Naive thymus-derived CD8-positive, alpha-beta T cell (primary cell): ENCODE measurements around the gene CENPC. TPM values are rescaled to one million over a fixed set of nuclear protein-coding genes. Genes with fewer than 3 reads are reported as not detected.
"Not testable (repeated sequence)": the region's sequence is repeated elsewhere in the genome, so short reads cannot be mapped to it uniquely, and the experiment has no call there.

ENCODE experiments used
- ATAC-seq, 2 donors: fragments of 150-1000 bp; cut with Tn5 transposase in 1 of 2; sonication (Bioruptor Pico), chemical (Tn5 transposase) in 1 of 2; 1 replicate in 1 of 2; 2 replicates in 1 of 2; pipeline ENCODE4 v1.10.0; 2021; ENCODE audit warnings: mild to moderate bottlenecking in 2 of 2, moderate library complexity in 2 of 2
- POLR2A ChIA-PET: fragments of 350-600 bp; sonication (Branson Sonifier 250); formaldehyde crosslinking; loops from one replicate; lab custom pipeline; 2021; ENCODE audit warnings: antibody characterized with exemption; lab: Charles Lee
- DNase-seq, 10 donors: peaks; one replicate each; pipeline versions ENCODE4 v3.0.0 to v3.0.0-alpha.2; 2020 to 2022
- H3K27ac Mint-ChIP-seq, 10 donors: one replicate each; pipeline ENCODE4 v1.8.0; 2020 to 2022; ENCODE audit warnings: mild to moderate bottlenecking in 10 of 10, mixed read lengths in 10 of 10, moderate library complexity in 4 of 10, inconsistent platforms in 1 of 10
- H3K27me3 Mint-ChIP-seq, 5 donors: one replicate each; pipeline ENCODE4 v1.8.0; 2021 to 2022; ENCODE audit warnings: mixed read lengths in 5 of 5
- H3K36me3 Mint-ChIP-seq, 3 donors: one replicate each; pipeline ENCODE4 v1.8.0; 2020 to 2022; ENCODE audit warnings: mixed read lengths in 3 of 3, mild to moderate bottlenecking in 2 of 3, inconsistent platforms in 1 of 3
- H3K4me1 Mint-ChIP-seq, 4 donors: one replicate each; pipeline ENCODE4 v1.8.0; 2021 to 2022; ENCODE audit warnings: mixed read lengths in 4 of 4
- H3K4me3 Mint-ChIP-seq, 10 donors: one replicate each; pipeline ENCODE4 v1.8.0; 2020 to 2022; ENCODE audit warnings: mild to moderate bottlenecking in 10 of 10, mixed read lengths in 10 of 10, moderate library complexity in 6 of 10, inconsistent platforms in 1 of 10
- H3K9me3 Mint-ChIP-seq, 9 donors: one replicate each; pipeline ENCODE4 v1.8.0; 2020 to 2022; ENCODE audit warnings: mixed read lengths in 9 of 9, mild to moderate bottlenecking in 3 of 9, inconsistent platforms in 1 of 9, moderate library complexity in 1 of 9
- polyA plus RNA-seq, 3 donors: library from polyadenylated mRNA; unstranded; fragments of 300-500 nt; fragmentation: Illumina TruSeq; gene quantifications; one replicate each; pipeline ENCODE4 v1.2.3, GENCODE V29; 2021
- total RNA-seq, 8 experiments: library from RNA in 2 of 8; stranded (reverse) in 2 of 8; gene quantifications; one replicate each; pipeline ENCODE4 v1.2.3 and lab custom pipeline; 2021 to 2026

The CENPC gene
- total and polyA plus RNA-seq, 5 experiments from 2014 or later = 16.1 to 65.0 (median 19.7) TPM

- no peak for ATAC-seq
Measured at GRCh38 chr4:67549123-67549522, 3.8 kb upstream of the CENPC start.

GRCh38 chr4:67546971-67547370 is 1.7 kb upstream of the CENPC start:
- no peak for ATAC-seq
- Mint-ChIP-seq H3K36me3 (peaks cover 0 to 16% (median 4%) of the 10 kb centered on the region in 3 donors), H3K27ac (peak overlapping the region in 3 of 10 donors; percentile 47 to 66 (median 57)), H3K27me3 (no peaks in the 10 kb centered on the region), H3K4me1 (peaks cover 15 to 48% (median 29%) of the 10 kb centered on the region in 4 donors), H3K4me3 (peak overlapping the region in 4 of 10 donors; percentile 17 to 94 (median 28)), H3K9me3 (no peaks in the 10 kb centered on the region)
- DNase-seq = no peak
- POLR2A ChIA-PET = no interaction called here

More at GRCh38 chr4:67549123-67549522, 3.8 kb upstream of the CENPC start:
- no peak overlapping the region for H3K27ac Mint-ChIP-seq
- H3K4me3 Mint-ChIP-seq = peak overlapping the region in 1 of 10 donors; percentile 15
- DNase-seq = peak in 3 of 10 donors; percentile 30 to 52 (median 46)
- POLR2A ChIA-PET = no interaction called here
- peaks cover 5 to 30% (median 9%) of the 10 kb centered on the region in 4 donors for H3K4me1 Mint-ChIP-seq
- peaks cover 0 to 4% (median 0%) of the 10 kb centered on the region in 3 donors for H3K36me3 Mint-ChIP-seq
- H3K9me3 Mint-ChIP-seq = no peaks in the 10 kb centered on the region
- H3K27me3 Mint-ChIP-seq = no peaks in the 10 kb centered on the region

GRCh38 chr4:67546004-67546356 is 677 bp upstream of the CENPC start:
- peaks cover 19 to 50% (median 37%) of the 10 kb centered on the region in 4 donors for H3K4me1 Mint-ChIP-seq
- DNase-seq (no peak), ATAC-seq (no peak)
- H3K36me3 Mint-ChIP-seq = peaks cover 0 to 22% (median 4%) of the 10 kb centered on the region in 3 donors
- H3K27ac Mint-ChIP-seq = peak overlapping the region in 8 of 10 donors; percentile 97 to 100 (median 100)
- H3K9me3 Mint-ChIP-seq = no peaks in the 10 kb centered on the region
- H3K27me3 Mint-ChIP-seq = no peaks in the 10 kb centered on the region
- peak overlapping the region; percentile 94 to 100 (median 98) for H3K4me3 Mint-ChIP-seq
- POLR2A ChIA-PET = interaction anchor here (0.7 to 2.4 kb wide), 3 partner anchors 28 to 155 kb away, joined by 3 to 13 read pairs (median 5); partner anchors contain the start of gene UBA6

GRCh38 chr4:67542076-67542475 is 3.2 kb downstream of the CENPC start:
- peak overlapping the region in 7 of 10 donors; percentile 0 to 100 (median 57) for H3K27ac Mint-ChIP-seq
- POLR2A ChIA-PET = no interaction called here
- no peaks in the 10 kb centered on the region for H3K27me3 Mint-ChIP-seq
- peaks cover 21 to 54% (median 37%) of the 10 kb centered on the region in 4 donors for H3K4me1 Mint-ChIP-seq
- peaks cover 4 to 57% (median 7%) of the 10 kb centered on the region in 3 donors for H3K36me3 Mint-ChIP-seq
- no peaks in the 10 kb centered on the region for H3K9me3 Mint-ChIP-seq
- no peak overlapping the region for H3K4me3 Mint-ChIP-seq
- ATAC-seq (no peak), DNase-seq (no peak)

GRCh38 chr4:67539830-67540229 is 5.5 kb downstream of the CENPC start:
- H3K36me3 Mint-ChIP-seq = peaks cover 15 to 78% (median 20%) of the 10 kb centered on the region in 3 donors
- no peak overlapping the region for H3K4me3 Mint-ChIP-seq
- H3K27ac Mint-ChIP-seq = peak overlapping the region in 3 of 10 donors; percentile 33 to 44 (median 40)
- ATAC-seq = no peak
- H3K4me1 Mint-ChIP-seq = peaks cover 27 to 64% (median 45%) of the 10 kb centered on the region in 4 donors
- DNase-seq = no peak
- POLR2A ChIA-PET = no interaction called here
- H3K27me3 Mint-ChIP-seq = no peaks in the 10 kb centered on the region
- no peaks in the 10 kb centered on the region for H3K9me3 Mint-ChIP-seq

GRCh38 chr4:67535280-67535840 is 9.9 kb downstream of the CENPC start:
- no peak for ATAC-seq
- H3K4me3 Mint-ChIP-seq = no peak overlapping the region
- H3K36me3 Mint-ChIP-seq = peaks cover 41 to 92% (median 57%) of the 10 kb centered on the region in 3 donors
- H3K4me1 Mint-ChIP-seq = peaks cover 10 to 40% (median 28%) of the 10 kb centered on the region in 4 donors
- POLR2A ChIA-PET = no interaction called here
- peaks cover 0 to 6% (median 2%) of the 10 kb centered on the region in 9 donors for H3K9me3 Mint-ChIP-seq
- no peak for DNase-seq
- no peaks in the 10 kb centered on the region for H3K27me3 Mint-ChIP-seq
- H3K27ac Mint-ChIP-seq = peak overlapping the region in 3 of 10 donors; percentile 25 to 60 (median 42)

- peak overlapping the region in 1 of 10 donors; percentile 48 for H3K27ac Mint-ChIP-seq
- H3K4me3 Mint-ChIP-seq = no peak overlapping the region
- POLR2A ChIA-PET = no interaction called here
- H3K4me1 Mint-ChIP-seq = peaks cover 11 to 46% (median 30%) of the 10 kb centered on the region in 4 donors
- H3K36me3 Mint-ChIP-seq = peaks cover 41 to 86% (median 58%) of the 10 kb centered on the region in 3 donors
- ATAC-seq (no peak), DNase-seq (no peak)
- H3K27me3 Mint-ChIP-seq = no peaks in the 10 kb centered on the region
- peaks cover 0 to 6% (median 2%) of the 10 kb centered on the region in 9 donors for H3K9me3 Mint-ChIP-seq
Measured at GRCh38 chr4:67533112-67533511, 12.2 kb downstream of the CENPC start.

- DNase-seq, H3K4me3 Mint-ChIP-seq, H3K27me3 Mint-ChIP-seq, ATAC-seq, POLR2A ChIA-PET, H3K9me3 Mint-ChIP-seq: not testable (repeated sequence)
- peak overlapping the region in 1 of 10 donors; percentile 24 for H3K27ac Mint-ChIP-seq
- H3K4me1 Mint-ChIP-seq = peaks cover 11 to 49% (median 36%) of the 10 kb centered on the region in 4 donors
- peaks cover 41 to 84% (median 59%) of the 10 kb centered on the region in 3 donors for H3K36me3 Mint-ChIP-seq
Measured at GRCh38 chr4:67532397-67532796, 12.9 kb downstream of the CENPC start.

- ATAC-seq = no peak
- H3K4me3 Mint-ChIP-seq = peak overlapping the region in 1 of 10 donors; percentile 33
Measured at GRCh38 chr4:67531379-67531962, 13.8 kb downstream of the CENPC start.

GRCh38 chr4:67524140-67524539 is 21.2 kb downstream of the CENPC start:
- DNase-seq, POLR2A ChIA-PET, H3K27me3 Mint-ChIP-seq, H3K9me3 Mint-ChIP-seq, ATAC-seq: not testable (repeated sequence)
- Mint-ChIP-seq H3K36me3 (peaks cover 9 to 80% (median 27%) of the 10 kb centered on the region in 3 donors), H3K27ac (peak overlapping the region in 6 of 10 donors; percentile 52 to 82 (median 70)), H3K4me3 (peak overlapping the region in 3 of 10 donors; percentile 21 to 42 (median 25)), H3K4me1 (peaks cover 35 to 80% (median 72%) of the 10 kb centered on the region in 4 donors)

More at GRCh38 chr4:67531379-67531962, 13.8 kb downstream of the CENPC start:
- H3K9me3 Mint-ChIP-seq = peaks cover 0 to 6% (median 2%) of the 10 kb centered on the region in 9 donors
- peaks cover 44 to 84% (median 63%) of the 10 kb centered on the region in 3 donors for H3K36me3 Mint-ChIP-seq
- no peak for DNase-seq
- POLR2A ChIA-PET = no interaction called here
- peaks cover 13 to 58% (median 45%) of the 10 kb centered on the region in 4 donors for H3K4me1 Mint-ChIP-seq
- H3K27me3 Mint-ChIP-seq = no peaks in the 10 kb centered on the region
- H3K27ac Mint-ChIP-seq = peak overlapping the region in 3 of 10 donors; percentile 12 to 77 (median 56)

GRCh38 chr4:67522851-67523671 is 22.2 kb downstream of the CENPC start:
- POLR2A ChIA-PET = no interaction called here
- no peaks in the 10 kb centered on the region for H3K9me3 Mint-ChIP-seq
- peak overlapping the region in 7 of 10 donors; percentile 1 to 81 (median 28) for H3K27ac Mint-ChIP-seq
- H3K27me3 Mint-ChIP-seq = no peaks in the 10 kb centered on the region
- peak overlapping the region in 3 of 10 donors; percentile 23 to 30 (median 23) for H3K4me3 Mint-ChIP-seq
- H3K36me3 Mint-ChIP-seq = peaks cover 9 to 79% (median 32%) of the 10 kb centered on the region in 3 donors
- DNase-seq (no peak), ATAC-seq (peak in 1 of 2 donors; percentile 46)
- H3K4me1 Mint-ChIP-seq = peaks cover 32 to 71% (median 66%) of the 10 kb centered on the region in 4 donors

GRCh38 chr4:67522230-67522629 is 23.1 kb downstream of the CENPC start:
- DNase-seq (no peak), ATAC-seq (no peak)
- Mint-ChIP-seq H3K4me3 (peak overlapping the region in 2 of 10 donors; percentile 24 to 33), H3K4me1 (peaks cover 32 to 65% (median 60%) of the 10 kb centered on the region in 4 donors), H3K9me3 (no peaks in the 10 kb centered on the region), H3K36me3 (peaks cover 9 to 82% (median 30%) of the 10 kb centered on the region in 3 donors), H3K27ac (peak overlapping the region in 5 of 10 donors; percentile 18 to 81 (median 46)), H3K27me3 (no peaks in the 10 kb centered on the region)
- POLR2A ChIA-PET = no interaction called here
